NCI-H1417 (cell line): ENCODE measurements around the gene MLYCD.

ENCODE experiments used
- DNase-seq, 3 experiments: peaks; one replicate each; lab custom pipeline; 2025; lab: John Stamatoyannopoulos, UW

The MLYCD gene

DNA sequence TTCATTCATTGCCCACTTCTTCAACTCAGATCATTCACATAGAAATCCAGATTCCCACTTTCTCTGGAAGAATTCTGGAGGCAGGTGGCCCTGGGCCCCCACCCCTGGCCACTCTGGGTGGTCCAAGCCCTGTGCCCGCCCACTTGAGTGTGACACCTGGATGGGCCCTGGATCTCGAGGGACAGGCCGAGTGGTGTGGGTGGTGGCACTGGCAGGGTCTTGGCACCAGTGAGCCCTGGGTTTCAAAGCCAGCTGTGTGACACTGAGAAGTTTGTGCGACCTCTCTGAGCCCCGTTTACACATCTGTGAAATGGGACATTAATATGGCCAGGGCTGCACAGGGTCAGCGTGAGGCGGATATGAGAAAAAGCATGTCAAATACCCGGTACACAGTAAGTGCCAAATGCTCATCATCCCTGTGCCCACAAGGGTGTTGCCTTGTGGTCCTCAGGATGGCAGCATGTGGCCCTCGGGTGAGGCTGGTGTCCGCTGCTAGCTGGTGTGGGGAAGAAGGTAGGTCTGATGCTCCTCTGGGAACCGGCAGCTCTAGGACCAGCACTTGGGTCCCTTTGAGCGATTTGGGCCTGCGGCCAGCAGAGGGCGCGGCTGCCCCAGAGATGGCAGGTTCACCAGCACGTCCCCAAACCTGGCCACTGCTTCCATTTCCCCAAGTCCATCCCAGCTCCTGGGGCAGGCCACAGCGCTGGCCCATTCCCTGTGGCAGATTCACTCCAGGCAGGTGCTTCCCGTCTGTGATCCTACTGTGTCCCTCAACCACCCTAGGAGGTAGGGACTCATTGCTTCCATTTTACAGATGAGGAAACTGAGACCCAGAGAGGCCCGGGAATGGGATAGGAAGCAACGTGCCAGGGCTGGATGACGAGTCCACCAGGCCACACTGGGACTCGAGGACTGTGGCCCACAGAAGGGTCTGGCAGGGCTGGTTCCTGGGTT is 57.7 kb downstream of the MLYCD start:
- peak; percentile 58 to 74 (median 63) for DNase-seq

DNA sequence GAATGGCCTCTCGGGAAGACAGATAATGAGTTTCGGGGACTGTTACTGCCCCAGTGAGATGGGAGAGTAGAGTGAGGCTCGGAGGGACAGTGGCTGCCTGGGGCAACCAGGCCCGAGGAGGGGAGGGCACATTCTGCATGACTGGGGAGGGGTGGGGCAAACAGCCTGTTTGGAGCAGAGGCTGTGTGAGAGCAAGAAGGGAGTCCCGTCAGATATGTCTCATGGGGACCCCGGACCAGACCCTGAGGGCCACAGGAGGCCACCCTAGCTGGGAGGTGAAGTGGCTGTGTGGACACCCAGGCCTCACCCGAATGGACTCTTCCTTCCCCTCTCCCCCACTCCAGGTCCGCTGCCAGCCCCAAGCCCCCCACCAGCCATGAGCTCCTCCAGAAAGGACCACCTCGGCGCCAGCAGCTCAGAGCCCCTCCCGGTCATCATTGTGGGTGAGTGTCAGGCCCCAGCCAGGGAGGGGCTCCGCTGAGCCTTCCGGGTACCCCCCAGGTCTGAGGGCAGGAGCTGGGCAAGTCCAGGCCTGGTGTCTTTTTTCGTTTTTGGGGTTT is 58.5 kb downstream of the MLYCD start:
- DNase-seq, result no peak

- DNase-seq, result no peak
Observed at GRCh38 chr16:83958137-83958845, 59.4 kb downstream of the MLYCD start.

DNA sequence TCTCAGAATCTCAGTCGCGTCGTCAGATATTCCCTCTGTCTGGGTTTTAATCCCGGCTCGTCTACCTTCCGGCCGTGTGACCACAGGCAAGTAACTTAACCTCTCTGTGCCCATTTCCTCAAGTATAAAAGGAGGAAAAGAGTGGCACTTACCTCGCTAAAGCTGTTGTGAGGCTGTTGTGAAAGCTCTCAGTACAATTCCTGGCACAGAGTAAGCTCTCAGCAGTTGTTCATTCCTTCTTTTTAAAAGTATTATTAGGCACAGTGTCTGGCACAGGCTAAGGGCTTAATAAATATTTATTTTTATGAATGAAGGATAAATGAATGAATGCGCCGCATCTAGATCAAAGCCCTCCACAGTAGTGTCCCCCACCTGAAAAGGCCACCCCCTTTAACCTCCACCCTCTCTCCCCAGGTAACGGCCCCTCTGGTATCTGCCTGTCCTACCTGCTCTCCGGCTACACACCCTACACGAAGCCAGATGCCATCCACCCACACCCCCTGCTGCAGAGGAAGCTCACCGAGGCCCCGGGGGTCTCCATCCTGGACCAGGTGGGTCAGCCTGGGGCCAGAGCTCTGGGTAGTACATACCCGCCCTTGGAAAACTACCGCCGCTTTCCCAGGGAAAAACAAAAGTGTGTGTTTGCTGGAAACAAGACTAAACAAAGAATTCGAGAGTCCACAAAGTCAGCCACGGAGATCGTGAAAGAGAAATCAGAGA is 60.1 kb downstream of the MLYCD start:
- DNase-seq, result no peak

DNA sequence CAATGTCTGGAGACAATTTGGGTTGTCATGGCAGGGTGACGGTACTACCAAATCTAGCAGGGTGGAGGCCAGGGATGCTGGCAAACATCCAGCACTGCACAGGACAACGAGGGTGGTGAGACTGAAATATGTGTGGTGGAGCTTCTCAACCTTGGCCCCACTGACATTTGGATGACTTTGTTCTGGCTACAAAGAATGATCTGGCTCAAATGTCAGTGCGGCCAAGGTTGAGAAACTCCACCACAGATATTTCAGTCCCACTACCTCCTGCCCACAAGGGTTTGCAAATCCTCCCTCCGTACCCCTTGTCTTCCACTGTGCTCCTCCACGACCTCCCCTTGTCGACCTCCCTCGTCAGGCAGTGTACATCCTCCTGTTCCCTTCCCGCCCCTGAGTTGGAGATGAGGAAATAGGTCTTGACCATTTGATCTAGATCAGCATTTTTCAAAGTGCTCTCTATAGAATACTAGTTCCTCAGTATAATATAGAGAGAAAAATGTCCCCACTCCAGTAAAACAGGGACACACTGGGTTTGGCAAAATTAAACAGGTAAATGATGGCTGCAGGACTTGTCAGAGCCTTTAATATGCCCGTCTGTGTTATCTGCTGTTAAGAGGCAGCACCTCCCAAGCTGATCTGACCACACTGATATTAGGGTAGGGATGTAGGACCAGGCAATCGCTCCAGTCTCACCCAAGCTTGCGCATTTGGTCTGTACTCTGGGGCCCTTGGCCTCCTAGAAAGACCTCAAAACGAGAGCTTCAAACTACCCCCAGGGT is 60.9 kb downstream of the MLYCD start:
- DNase-seq, result no peak

DNA sequence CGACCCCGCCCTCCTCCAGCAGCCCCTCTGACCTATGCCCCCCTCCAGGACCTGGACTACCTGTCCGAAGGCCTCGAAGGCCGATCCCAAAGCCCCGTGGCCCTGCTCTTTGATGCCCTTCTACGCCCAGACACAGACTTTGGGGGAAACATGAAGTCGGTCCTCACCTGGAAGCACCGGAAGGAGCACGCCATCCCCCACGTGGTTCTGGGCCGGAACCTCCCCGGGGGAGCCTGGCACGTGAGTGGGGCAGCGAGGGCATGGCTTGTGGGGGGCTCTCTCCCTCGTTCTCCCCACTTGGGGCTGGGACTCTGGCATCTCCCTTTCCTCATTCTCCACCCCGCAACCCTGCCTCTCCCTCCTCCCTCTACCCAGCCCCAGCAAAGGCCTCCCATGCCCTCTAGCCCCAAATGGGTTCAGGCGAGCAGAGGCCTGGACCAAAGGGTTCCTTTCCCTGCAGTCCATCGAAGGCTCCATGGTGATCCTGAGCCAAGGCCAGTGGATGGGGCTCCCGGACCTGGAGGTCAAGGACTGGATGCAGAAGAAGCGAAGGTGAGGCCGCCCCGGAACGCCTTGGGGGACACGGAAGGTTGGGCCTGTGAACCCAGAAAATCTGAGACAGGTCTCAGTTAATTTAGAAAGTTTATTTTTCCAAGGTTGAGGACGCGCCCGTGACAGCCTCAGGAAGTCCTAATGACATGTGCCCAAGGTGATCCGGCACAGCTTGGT is 61.8 kb downstream of the MLYCD start:
- no peak for DNase-seq

- no peak for DNase-seq
Observed at GRCh38 chr16:83961591-83961990, 62.7 kb downstream of the MLYCD start.

GRCh38 chr16:83963277-83964119 is 64.6 kb downstream of the MLYCD start:
- DNase-seq, result no peak

- no peak for DNase-seq
Observed at GRCh38 chr16:83964684-83965443, 65.9 kb downstream of the MLYCD start.

DNA sequence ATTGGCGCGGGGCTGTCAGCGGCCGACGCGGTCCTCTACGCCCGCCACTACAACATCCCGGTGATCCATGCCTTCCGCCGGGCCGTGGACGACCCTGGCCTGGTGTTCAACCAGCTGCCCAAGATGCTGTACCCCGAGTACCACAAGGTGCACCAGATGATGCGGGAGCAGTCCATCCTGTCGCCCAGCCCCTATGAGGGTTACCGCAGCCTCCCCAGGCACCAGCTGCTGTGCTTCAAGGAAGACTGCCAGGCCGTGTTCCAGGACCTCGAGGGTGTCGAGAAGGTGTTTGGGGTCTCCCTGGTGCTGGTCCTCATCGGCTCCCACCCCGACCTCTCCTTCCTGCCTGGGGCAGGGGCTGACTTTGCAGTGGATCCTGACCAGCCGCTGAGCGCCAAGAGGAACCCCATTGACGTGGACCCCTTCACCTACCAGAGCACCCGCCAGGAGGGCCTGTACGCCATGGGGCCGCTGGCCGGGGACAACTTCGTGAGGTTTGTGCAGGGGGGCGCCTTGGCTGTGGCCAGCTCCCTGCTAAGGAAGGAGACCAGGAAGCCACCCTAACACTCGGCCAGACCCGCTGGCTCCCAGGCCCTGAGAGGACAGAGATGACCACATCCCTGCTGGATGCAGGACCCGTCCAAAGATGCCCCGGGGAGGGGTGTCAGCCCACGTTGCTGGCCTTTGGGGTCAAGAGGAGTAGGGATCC is 66.7 kb downstream of the MLYCD start:
- no peak for DNase-seq

DNA sequence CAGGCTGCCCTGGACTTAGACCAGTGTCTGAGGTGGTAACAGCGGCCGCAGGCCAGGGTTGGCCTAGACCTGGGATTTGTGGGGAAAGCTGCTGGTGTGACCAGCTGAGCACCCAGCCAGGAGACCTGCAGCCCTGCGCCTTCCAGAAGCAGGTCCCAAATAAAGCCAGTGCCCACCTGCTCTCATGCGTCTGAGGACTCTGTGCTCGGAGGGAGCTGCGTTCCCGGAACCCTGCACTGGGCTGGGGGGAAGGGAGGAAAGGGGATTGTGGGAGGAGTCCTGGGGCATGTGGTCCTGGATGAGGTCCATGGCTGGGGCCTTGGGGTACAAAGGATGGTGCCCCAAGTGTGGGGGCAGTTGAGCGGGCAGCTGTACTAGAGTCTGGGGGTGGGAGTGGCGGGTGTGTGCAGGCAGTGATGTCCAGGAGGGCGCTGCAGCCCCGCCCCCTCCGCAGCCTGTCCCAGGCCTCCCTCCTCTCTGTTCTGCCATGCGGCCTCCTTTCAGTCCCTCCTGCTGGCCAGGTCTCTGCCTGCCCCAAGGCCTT is 67.3 kb downstream of the MLYCD start:
- no peak for DNase-seq

- DNase-seq, result no peak
Observed at GRCh38 chr16:83967091-83967490, 68.2 kb downstream of the MLYCD start.

DNA sequence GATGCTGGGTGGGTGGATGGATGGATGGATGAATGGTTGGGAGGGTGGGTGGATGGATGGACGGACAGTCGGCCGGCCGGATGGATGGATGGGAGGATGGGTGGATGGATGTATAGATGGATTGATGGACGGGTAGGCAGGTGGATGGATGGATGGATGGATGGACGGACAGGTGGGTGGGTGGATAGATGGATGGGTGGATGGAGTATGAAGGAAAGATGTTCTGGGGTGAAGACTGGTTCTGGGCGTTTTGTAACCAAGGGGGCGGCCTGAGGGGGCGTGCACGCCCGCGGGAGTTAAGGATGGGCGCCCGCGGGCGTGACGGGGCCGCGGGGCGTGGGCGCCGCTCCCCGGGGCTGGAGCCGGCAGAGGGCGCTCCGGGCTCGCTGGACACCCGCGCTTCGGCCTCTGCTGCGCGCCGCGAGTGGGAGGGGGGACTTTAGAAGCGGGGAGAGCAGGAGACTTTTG is 69.0 kb downstream of the MLYCD start, which contains the start of gene NECAB2:
TSS of gene NECAB2 (plus strand) at position 407 of the 468 bp plus-strand sequence. CDS start 405 bp downstream, outside the sequence.
- peak in 2 of 3 experiments; percentile 29 to 67 for DNase-seq

DNA sequence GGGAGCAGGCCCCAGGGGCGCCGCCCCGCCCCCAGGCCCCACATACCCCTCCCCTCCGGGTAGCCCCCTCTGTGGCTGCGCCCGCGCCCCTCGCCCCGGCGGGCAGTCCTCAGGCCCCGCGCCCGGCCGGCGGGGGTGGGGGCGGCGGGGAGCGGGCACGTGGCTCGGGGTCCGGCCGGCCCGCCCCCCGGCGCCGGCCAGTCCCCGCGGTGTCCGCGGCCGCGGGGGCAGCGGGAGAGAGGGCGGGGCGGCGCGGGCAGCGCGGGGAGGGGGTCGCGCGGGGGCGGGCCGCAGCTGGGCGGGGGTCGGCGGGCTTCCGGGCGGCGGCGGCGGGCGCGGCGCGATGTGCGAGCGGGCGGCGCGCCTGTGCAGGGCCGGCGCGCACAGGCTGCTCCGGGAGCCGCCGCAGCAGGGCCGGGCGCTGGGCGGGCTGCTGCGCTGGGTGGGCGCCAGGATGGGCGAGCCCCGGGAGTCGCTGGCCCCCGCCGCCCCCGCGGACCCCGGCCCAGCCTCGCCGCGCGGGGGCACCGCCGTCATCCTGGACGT is 69.5 kb downstream of the MLYCD start:
- DNase-seq, result peak in 1 of 3 experiments; percentile 50

GRCh38 chr16:83968891-83969649 is 70.2 kb downstream of the MLYCD start:
- DNase-seq, result no peak

GRCh38 chr16:83969771-83970429 is 71.0 kb downstream of the MLYCD start:
- DNase-seq, result peak; percentile 19 to 50 (median 28)
